Stimulated activated naive CD4-positive, alpha-beta T cell (primary cell): ENCODE results near the gene MC5R.

ENCODE experiments used
- DNase-seq, 6 experiments: peaks; one replicate each; lab custom pipeline; 2025; lab: John Stamatoyannopoulos, UW

Gene MC5R

GRCh38 chr18:13823707-13824395 is at the start of gene MC5R:
MC5R (plus strand) TSS chr18:13824149; CDS start chr18:13825766, 1,617 bp downstream.
- DNase-seq = peak; percentile 12 to 72 (median 59)

- DNase-seq = no peak
Observed at GRCh38 chr18:13775058-13775457, 48.9 kb upstream of the MC5R start.

DNA sequence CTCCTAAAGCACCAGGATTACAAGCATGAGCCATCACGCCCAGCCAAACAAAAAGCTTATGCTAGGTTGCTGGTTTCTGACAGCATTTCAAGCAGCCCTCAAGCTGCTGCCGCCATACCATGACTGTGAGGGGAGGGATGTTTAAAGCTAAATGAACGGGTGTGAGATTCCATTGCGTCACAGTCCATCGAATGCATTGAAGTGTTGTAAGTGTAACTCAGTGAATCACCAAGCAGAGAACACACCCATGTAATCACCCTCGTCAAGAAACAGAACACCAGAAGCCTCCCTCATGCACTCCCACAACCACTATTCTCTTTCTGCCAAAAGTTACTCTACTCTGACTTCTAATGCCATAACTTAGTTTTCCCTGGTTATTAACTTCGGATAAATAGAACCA is 32.8 kb upstream of the MC5R start:
- DNase-seq = no peak

DNA sequence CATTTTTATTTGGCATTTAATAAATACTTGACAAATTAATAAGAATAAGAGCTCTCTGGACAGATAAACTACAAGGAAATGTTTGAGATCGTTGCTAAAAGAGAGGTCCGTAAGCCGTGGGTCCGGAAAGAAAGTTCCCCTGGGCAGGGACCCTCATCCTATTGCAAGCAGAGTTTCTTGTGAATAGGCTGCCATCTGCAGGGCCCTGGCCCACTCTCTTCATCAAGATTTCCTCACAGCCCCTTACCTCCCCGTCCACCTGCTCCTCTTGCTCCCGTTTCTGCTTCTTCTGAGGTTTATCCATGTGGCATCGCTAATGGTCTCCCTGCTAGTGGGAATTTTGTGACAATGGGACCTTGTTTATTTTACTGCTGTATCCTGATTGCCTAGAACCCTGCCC is 30.1 kb upstream of the MC5R start:
- DNase-seq = no peak

- DNase-seq = no peak
Observed at GRCh38 chr18:13796515-13796914, 27.4 kb upstream of the MC5R start.

GRCh38 chr18:13797157-13797611 is 26.8 kb upstream of the MC5R start:
- DNase-seq = no peak

- no peak for DNase-seq
Observed at GRCh38 chr18:13799396-13799795, 24.6 kb upstream of the MC5R start.

- peak in 5 of 6 experiments; percentile 7 to 39 (median 18) for DNase-seq
Observed at GRCh38 chr18:13800505-13801259, 23.3 kb upstream of the MC5R start.

- DNase-seq = no peak
Observed at GRCh38 chr18:13801260-13801601, 22.7 kb upstream of the MC5R start.

DNA sequence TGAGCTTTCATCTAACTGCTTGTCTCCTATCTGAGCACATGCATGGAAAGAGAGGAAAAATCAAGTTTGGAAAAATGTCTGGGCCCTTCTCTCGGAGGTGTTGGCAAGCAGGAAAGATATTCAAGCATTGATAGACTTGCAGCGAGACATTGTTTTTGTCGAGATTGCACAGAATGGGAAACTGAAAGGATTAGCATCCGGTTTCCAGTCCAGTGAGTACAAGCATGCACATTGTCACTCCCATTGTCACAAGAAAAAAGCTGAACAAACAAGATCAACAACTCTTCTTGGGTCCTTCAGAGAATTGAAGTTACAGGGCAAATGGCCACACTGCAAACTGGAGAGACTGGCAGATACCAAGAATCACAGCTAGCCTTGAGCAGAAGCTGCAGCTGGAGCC is 19.6 kb upstream of the MC5R start:
- no peak for DNase-seq

DNA sequence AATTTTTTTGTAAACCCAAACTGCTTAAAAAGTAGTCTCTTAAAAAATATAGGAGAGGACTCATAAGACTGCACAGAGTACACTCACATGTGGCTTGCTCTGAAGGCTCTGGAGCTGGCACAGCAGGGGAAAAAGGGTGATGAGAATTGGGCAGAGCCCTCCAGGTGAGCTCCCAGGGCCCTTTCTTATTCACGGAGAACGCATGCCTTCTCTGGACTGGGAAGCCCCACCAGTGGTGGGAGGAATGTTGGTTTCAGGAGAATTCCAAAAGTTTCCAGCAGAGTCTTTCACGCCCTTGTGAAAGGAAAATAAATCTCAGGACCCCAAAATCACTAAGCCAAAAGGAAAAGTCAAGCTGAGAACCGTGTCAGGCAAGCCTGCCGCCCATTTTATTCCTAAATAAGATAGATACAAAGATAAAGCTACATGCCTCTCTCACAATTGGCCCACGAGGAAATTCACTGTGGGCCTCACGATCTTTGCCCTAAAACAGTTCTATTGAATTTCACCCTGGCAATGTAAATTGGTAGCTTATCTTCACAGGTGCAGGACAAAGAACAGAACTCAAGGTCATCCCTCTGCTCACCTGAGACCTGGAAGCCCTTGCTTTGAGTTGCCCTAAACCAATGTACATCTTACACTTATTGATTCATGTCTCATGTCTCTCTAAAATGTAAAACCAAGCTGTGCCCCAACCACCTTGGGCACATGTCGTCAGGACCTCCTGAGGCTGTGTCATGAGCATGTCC is 15.5 kb upstream of the MC5R start:
- no peak for DNase-seq

DNA sequence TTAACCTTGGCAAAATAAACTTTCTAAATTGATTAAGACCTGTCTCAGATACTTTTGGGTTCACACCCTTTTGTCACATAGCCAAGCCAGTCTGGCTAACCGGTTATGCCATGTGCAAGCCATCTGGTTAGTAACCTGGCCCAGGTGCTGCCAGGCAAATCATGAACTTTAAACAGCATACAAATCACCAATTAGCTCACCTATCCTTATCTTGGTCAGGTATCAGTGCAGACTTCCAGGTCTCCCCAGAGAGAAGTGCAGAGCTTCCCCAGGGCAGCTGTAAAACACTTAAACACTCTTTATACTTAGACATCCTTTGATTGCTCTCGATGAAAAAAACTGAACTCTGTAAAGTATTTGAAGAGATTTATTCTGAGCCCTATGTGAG is 14.9 kb upstream of the MC5R start:
- no peak for DNase-seq

DNA sequence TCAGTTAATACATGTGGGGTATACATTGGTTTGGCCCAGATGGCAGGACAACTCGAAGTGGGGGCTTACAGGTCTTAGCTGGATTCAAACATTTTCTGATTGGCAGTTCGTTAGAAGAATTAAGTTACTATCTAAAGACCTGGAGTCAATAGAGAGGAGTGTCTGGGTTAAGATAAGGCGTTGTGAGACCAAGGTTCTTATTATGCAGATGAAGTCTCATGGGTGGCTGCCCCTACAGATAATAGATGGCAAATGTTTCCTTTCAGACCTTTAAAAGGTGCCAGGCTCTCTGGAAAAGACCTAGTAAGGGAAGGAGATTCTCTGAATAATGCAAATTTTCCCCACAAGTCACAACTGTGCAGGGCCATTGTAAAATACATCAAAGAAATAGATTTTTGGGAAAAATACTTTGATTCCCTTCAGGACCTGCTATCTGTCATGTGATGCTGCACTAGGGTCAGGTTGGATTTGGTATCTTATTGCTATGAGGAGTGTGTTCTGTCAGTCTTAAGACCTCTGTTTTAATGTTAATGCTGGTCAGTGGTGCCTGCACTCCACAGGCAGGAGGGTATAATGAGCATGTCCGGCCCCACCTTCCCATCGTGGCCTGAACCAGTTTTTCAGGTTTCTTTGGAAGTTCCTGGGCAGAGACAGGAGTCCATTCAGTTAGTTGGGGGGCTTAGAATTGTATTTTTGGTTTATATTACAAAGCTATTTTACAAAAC is 14.3 kb upstream of the MC5R start:
- no peak for DNase-seq

DNA sequence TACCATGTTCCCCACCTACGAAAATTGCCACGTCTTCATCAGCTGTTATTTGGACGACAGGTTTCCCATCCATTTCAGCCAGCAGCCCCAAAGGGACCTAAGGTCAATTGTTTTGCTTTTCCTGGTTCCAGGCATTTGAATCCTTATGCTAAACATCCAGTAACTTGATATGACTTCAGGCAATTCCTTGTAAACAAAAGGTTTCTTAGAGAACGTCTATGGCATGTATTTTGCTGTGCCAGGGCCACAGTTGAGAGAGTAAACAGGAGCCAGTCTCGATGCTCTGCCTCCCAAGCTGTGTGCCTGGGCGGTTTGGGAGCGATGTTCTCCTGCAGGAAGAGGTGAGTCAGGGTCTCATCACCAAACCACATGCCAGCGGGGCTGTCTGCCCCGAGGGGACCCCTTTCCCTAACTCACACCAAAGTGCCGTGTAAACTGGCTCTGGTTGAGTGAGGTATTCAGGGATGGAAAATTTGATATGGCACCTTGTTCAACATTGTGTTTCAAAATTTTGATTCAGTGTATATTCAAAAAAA is 12.9 kb upstream of the MC5R start:
- no peak for DNase-seq

GRCh38 chr18:13811993-13812392 is 12.0 kb upstream of the MC5R start:
- DNase-seq = no peak

DNA sequence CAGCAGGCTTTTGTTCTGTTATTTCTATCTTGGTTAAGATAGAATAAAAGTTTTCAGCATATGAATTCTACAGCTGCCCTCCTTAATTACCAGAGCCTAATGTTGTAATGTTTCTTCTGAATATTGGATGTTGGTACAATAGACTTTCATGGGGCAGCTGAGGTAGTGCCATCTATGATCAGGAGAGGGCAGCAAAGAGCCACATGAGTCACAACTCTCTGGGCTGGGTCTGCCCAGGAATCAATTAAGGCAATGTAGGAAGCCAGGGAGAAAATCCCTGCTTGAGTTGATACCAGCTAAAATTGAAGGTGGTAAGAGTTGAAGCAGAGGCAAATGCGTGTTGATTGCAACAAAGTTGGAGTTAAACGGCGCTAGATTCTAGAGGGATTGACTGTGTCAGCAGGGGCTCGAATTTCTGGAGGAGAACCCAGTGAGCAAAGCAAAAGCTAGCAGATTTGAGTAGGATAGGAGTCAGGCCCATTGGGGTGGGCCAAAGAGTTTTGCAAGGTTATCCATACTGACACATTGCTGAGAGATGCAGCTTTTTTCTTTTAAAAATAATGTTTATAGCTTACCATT is 10.6 kb upstream of the MC5R start:
- DNase-seq = peak; percentile 5 to 53 (median 12)

DNA sequence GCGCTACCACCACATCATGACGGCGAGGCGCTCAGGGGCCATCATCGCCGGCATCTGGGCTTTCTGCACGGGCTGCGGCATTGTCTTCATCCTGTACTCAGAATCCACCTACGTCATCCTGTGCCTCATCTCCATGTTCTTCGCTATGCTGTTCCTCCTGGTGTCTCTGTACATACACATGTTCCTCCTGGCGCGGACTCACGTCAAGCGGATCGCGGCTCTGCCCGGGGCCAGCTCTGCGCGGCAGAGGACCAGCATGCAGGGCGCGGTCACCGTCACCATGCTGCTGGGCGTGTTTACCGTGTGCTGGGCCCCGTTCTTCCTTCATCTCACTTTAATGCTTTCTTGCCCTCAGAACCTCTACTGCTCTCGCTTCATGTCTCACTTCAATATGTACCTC is 2.3 kb downstream of the MC5R start:
- DNase-seq = no peak

DNA sequence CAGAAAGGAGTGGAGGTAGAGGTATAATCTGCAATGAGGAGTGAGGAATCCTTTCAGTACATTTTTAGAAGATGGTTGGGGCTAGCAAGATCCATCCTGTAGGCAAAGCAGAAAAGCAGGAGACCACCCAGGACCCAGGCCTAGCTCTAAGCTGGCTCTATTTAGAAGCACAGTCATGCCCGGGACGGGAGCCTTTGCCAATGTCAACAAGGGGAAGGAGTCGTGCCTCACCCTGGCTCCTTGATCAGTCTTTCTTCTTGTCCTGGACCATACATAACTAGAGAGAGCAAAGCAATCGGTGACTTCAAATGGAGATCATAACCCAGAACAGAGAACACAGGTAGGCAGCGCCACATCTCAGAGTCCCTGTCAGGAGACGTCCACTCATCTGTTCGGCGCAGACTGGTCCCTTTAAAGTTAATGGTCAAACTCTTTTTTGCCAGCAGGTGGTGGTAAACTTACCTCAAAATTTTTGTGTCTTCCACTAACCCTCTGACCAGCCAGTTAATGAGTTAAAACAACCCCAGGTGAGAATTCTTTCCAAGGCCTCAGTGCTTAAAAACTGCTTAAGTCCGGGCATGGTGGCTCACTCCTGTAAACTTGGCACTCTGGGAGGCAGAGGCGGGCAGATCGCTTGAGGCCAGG is 8.0 kb downstream of the MC5R start:
- DNase-seq = no peak

DNA sequence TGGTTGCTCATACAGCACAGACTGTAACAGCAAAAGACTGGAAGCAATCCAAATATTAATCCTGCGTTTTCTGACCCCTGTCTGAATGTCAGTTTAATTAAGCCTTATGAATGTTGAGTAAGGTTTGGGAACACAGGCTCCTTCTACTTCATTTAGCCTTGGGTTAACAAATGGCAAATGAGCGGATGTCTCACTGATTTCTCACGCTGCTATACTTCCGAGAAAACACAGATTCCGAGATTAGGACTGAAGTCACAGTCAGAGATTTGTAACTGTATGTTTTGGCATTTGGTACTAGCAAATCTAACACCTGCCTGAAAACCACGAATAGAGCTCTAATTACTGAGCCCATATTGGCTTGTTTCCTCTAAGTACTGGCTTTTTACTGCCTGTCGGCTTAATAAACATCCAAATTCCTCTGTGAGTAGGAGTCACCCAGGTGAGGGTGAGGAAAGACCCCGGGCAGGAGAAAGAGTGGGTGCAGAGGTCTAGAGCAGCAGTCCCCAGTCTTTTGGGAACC is 10.6 kb downstream of the MC5R start:
- no peak for DNase-seq

DNA sequence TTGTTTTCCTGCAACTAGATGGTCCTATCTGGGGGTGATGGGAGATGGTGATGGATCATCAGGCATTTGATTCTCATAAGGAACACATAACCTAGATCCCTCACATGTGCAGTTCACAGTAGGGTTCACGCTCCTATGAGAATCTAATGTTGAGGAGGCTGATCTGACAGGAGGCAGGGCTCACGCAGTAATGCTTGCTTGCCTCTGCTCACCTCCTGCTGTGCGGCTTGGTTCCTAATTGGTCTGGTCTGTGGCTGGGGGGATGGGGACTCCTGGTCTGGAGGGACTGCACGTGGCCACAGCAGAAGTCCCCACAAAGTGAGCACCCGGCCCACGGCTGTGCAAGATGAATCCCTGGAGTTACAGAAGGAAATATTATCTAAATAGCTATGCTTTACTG is 11.3 kb downstream of the MC5R start:
- no peak for DNase-seq

GRCh38 chr18:13836559-13836958 is 12.6 kb downstream of the MC5R start:
- DNase-seq = no peak
